Osteocyte (in vitro differentiated cells): ENCODE results near the gene HPCAL1. TPM values are rescaled to one million over a fixed set of nuclear protein-coding genes. Genes with fewer than 3 reads are reported as not detected.

Source experiments
- DNase-seq: peaks from one replicate; pipeline ENCODE4 v3.0.0; 2021; ENCODE audit warnings: mixed read lengths; ENCODE audit not compliant: unreplicated experiment; ENCODE audit errors: extremely low spot score
- H3K27ac Mint-ChIP-seq: one replicate; pipeline ENCODE4 v1.8.0; 2021; ENCODE audit warnings: mild to moderate bottlenecking, mixed read lengths; ENCODE audit not compliant: unreplicated experiment
- H3K27me3 Mint-ChIP-seq: one replicate; pipeline ENCODE4 v1.8.0; 2021; ENCODE audit warnings: mixed read lengths; ENCODE audit not compliant: unreplicated experiment
- H3K36me3 Mint-ChIP-seq: one replicate; pipeline ENCODE4 v1.8.0; 2021; ENCODE audit warnings: mixed read lengths; ENCODE audit not compliant: unreplicated experiment
- H3K4me1 Mint-ChIP-seq: one replicate; pipeline ENCODE4 v1.8.0; 2021; ENCODE audit warnings: mixed read lengths; ENCODE audit not compliant: unreplicated experiment
- H3K4me3 Mint-ChIP-seq: one replicate; pipeline ENCODE4 v1.8.0; 2021; ENCODE audit warnings: mild to moderate bottlenecking, moderate library complexity, mixed read lengths; ENCODE audit not compliant: unreplicated experiment
- H3K9me3 Mint-ChIP-seq: one replicate; pipeline ENCODE4 v1.8.0; 2021; ENCODE audit warnings: mixed read lengths; ENCODE audit not compliant: unreplicated experiment
- CTCF ChIP-seq: fragments of 200-600 bp; sonication (generic); IDR thresholded peaks from 2 replicates; pipeline ENCODE4 v1.5.0; 2021; ENCODE audit warnings: antibody characterized with exemption, mild to moderate bottlenecking, moderate library complexity
- total RNA-seq: library from RNA; stranded (reverse); gene quantifications from 2 replicates; pipeline ENCODE4 v1.2.1, GENCODE V29; 2021

Gene HPCAL1
- total RNA-seq, 1 donor from 2014 or later: 56.8 TPM

- H3K36me3 Mint-ChIP-seq: peaks cover 9% of the 10 kb centered on the region
- peaks cover 33% of the 10 kb centered on the region for H3K4me1 Mint-ChIP-seq
- no peaks in the 10 kb centered on the region for H3K27me3 Mint-ChIP-seq
- no peak for TF ChIP-seq CTCF
- no peak overlapping the region for H3K27ac Mint-ChIP-seq
- H3K9me3 Mint-ChIP-seq: no peaks in the 10 kb centered on the region
- DNase-seq: no peak
- no peak overlapping the region for H3K4me3 Mint-ChIP-seq
These were observed 96.7 kb downstream of the HPCAL1 start for GRCh38 chr2:10399358-10399757.

GRCh38 chr2:10400002-10400401 is 97.3 kb downstream of the HPCAL1 start:
- no peak for TF ChIP-seq CTCF
- H3K4me3 Mint-ChIP-seq: no peak overlapping the region
- H3K4me1 Mint-ChIP-seq: peaks cover 39% of the 10 kb centered on the region
- no peak overlapping the region for H3K27ac Mint-ChIP-seq
- H3K9me3 Mint-ChIP-seq: no peaks in the 10 kb centered on the region
- no peaks in the 10 kb centered on the region for H3K27me3 Mint-ChIP-seq
- H3K36me3 Mint-ChIP-seq: peaks cover 9% of the 10 kb centered on the region
- no peak for DNase-seq

GRCh38 chr2:10400568-10400977 is 97.9 kb downstream of the HPCAL1 start:
- TF ChIP-seq CTCF: no peak
- H3K27me3 Mint-ChIP-seq: no peaks in the 10 kb centered on the region
- H3K4me1 Mint-ChIP-seq: peaks cover 45% of the 10 kb centered on the region
- no peak for DNase-seq
- H3K4me3 Mint-ChIP-seq: no peak overlapping the region
- no peak overlapping the region for H3K27ac Mint-ChIP-seq
- peaks cover 9% of the 10 kb centered on the region for H3K36me3 Mint-ChIP-seq
- H3K9me3 Mint-ChIP-seq: no peaks in the 10 kb centered on the region

- no peak for DNase-seq
- Mint-ChIP-seq H3K4me1 (peaks cover 52% of the 10 kb centered on the region), H3K27me3 (no peaks in the 10 kb centered on the region), H3K27ac (peak overlapping the region; percentile 8), H3K4me3 (no peak overlapping the region), H3K9me3 (no peaks in the 10 kb centered on the region), H3K36me3 (peaks cover 9% of the 10 kb centered on the region)
- TF ChIP-seq CTCF: no peak
These were observed 98.6 kb downstream of the HPCAL1 start for GRCh38 chr2:10400978-10401951.

- H3K27ac Mint-ChIP-seq: no peak overlapping the region
- peaks cover 60% of the 10 kb centered on the region for H3K4me1 Mint-ChIP-seq
- H3K27me3 Mint-ChIP-seq: no peaks in the 10 kb centered on the region
- no peaks in the 10 kb centered on the region for H3K9me3 Mint-ChIP-seq
- no peak for TF ChIP-seq CTCF
- H3K36me3 Mint-ChIP-seq: peaks cover 9% of the 10 kb centered on the region
- no peak overlapping the region for H3K4me3 Mint-ChIP-seq
- DNase-seq: no peak
These were observed 99.4 kb downstream of the HPCAL1 start for GRCh38 chr2:10402062-10402585.
